Mammary epithelial cell (primary cell): ENCODE results near the gene TECTB.

Experiments
- CTCF ChIP-seq, 2 donors: IDR thresholded peaks in 1 of 2; conservative IDR thresholded peaks in 1 of 2; 2 replicates each; pipeline ENCODE4 v1.5.1; 2011 to 2012; ENCODE audit warnings: inconsistent platforms in 2 of 2, low read length in 2 of 2, mild to moderate bottlenecking in 2 of 2, control low read depth in 1 of 2, low read depth in 1 of 2; ENCODE audit not compliant: insufficient read depth in 1 of 2; ENCODE audit errors: extremely low read depth in 1 of 2
- EZH2 ChIP-seq: IDR thresholded peaks from 2 replicates; pipeline ENCODE4 v1.6.1; 2012; ENCODE audit warnings: low read length, inconsistent platforms, borderline replicate concordance

GRCh38 chr10:112352044-112352443 is 68.8 kb downstream of the TECTB start:
- TF ChIP-seq EZH2 (no peak), CTCF (conservative IDR thresholded peaks at IDR 0.05 in 1 of 2, IDR thresholded peaks at IDR 0.05 in 1 of 2; ENCODE audit: extremely low read depth in 1 of 2, insufficient read depth in 1 of 2, low read depth in 1 of 2, low read length in 2 of 2) (no peak)
